Hepatocyte (in vitro differentiated cells): Measurements from ENCODE around the gene NME9. TPM values are rescaled to one million over a fixed set of nuclear protein-coding genes. Genes with fewer than 3 reads are reported as not detected.

Source experiments
- DNase-seq: peaks from one replicate; pipeline ENCODE4 v3.0.0-alpha.2; 2016; ENCODE audit warnings: low spot score
- H2AFZ ChIP-seq: fragments of 200-600 bp; sonication (generic); 2 replicates; pipeline ENCODE4 v1.6.0; 2016; ENCODE audit warnings: antibody characterized with exemption, mild to moderate bottlenecking
- H3K27ac ChIP-seq: fragments of 200-600 bp; sonication (generic); 2 replicates; pipeline ENCODE4 v1.5.1; 2016; ENCODE audit warnings: mild to moderate bottlenecking
- H3K27me3 ChIP-seq: fragments of 200-600 bp; sonication (generic); 2 replicates; pipeline ENCODE4 v1.6.1; 2016
- H3K36me3 ChIP-seq: fragments of 200-600 bp; sonication (generic); replicated peaks from 2 replicates; pipeline ENCODE4 v1.5.1; 2016; ENCODE audit warnings: low read depth; ENCODE audit not compliant: insufficient read depth
- H3K4me1 ChIP-seq: fragments of 200-600 bp; sonication (generic); 2 replicates; pipeline ENCODE4 v1.5.1; 2016; ENCODE audit warnings: mild to moderate bottlenecking, moderate library complexity; ENCODE audit not compliant: insufficient read depth
- H3K4me2 ChIP-seq: fragments of 200-600 bp; sonication (generic); 2 replicates; pipeline ENCODE4 v1.6.0; 2016
- H3K4me3 ChIP-seq: fragments of 200-600 bp; sonication (generic); 2 replicates; pipeline ENCODE4 v1.5.1; 2016; ENCODE audit warnings: mild to moderate bottlenecking
- H3K79me2 ChIP-seq: fragments of 200-600 bp; sonication (generic); 2 replicates; pipeline ENCODE4 v1.6.0; 2017; ENCODE audit warnings: mild to moderate bottlenecking
- H3K9me2 ChIP-seq: fragments of 200-600 bp; sonication (generic); replicated peaks from 2 replicates; pipeline ENCODE4 v1.6.0; 2017; ENCODE audit warnings: mild to moderate bottlenecking; ENCODE audit not compliant: insufficient read depth
- H3K9me3 ChIP-seq: fragments of 200-600 bp; sonication (generic); 2 replicates; pipeline ENCODE4 v1.5.1; 2016; ENCODE audit warnings: low read depth, mild to moderate bottlenecking
- H4K20me1 ChIP-seq: fragments of 200-600 bp; sonication (generic); 2 replicates; pipeline ENCODE4 v1.6.0; 2016; ENCODE audit warnings: mild to moderate bottlenecking; ENCODE audit not compliant: insufficient read depth, poor library complexity, severe bottlenecking
- EZH2 ChIP-seq: fragments of 200-600 bp; sonication (generic); IDR thresholded peaks from 2 replicates; pipeline ENCODE4 v1.6.1; 2016; ENCODE audit warnings: antibody characterized with exemption, mild to moderate bottlenecking, borderline replicate concordance
- EZH2phosphoT487 ChIP-seq: fragments of 200-600 bp; sonication (generic); IDR thresholded peaks from one replicate; pipeline ENCODE4 v1.6.1; 2018; ENCODE audit warnings: antibody characterized with exemption, mild to moderate bottlenecking, low read depth, moderate library complexity; ENCODE audit not compliant: unreplicated experiment, severe bottlenecking
- WGBS: methylation state at CpG from one replicate; pipeline ENCODE4 v1.1.6; 2016; ENCODE audit warnings: low lambda C conversion rate; ENCODE audit errors: missing lambda C conversion rate; 5-methylcytosine and 5-hydroxymethylcytosine counted together
- polyA plus RNA-seq: library from polyadenylated mRNA; unstranded; fragments of >200 nt; fragmentation: Nextera tagmentation; extraction: Ambion mirVana; gene quantifications from 2 replicates; pipeline ENCODE4 v1.2.1, GENCODE V29; 2016
- total RNA-seq: library from RNA; depleted of rRNA; stranded (reverse); fragments of >200 nt; gene quantifications from 2 replicates; pipeline ENCODE4 v1.2.3, GENCODE V29; 2014
- TF ChIP-seq, protein P1 (sequence below): fragments of 200-600 bp; sonication (generic); IDR thresholded peaks from 2 replicates; pipeline ENCODE4 v1.5.1; 2016; ENCODE audit warnings: antibody characterized with exemption, mild to moderate bottlenecking; ENCODE audit not compliant: poor library complexity

Gene NME9
- total and polyA plus RNA-seq, 2 experiments from 2014 or later: 1.0 TPM; not detected in 1

DNA sequence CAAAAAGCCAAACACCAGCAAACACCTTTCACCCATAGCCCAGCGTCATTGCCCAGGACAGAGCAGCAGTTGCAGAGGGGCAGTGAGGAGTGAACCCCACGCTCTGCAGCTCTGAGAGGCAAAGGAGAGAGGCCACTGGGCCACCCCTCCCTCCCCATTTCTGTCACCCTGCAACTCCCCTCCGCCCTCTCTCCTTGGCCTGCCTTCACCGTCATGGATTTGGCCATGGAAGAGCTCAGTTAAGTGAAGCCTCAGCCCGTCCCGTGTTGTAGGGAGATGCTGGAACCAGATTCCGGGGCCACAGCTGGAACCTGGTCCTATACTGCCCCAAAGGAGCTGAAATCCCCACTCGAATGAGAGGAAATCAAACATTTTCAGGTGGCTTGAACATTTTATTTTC lies 40.7 kb upstream of the NME9 start:
- no peaks in the 10 kb centered on the region for H3K9me2 ChIP-seq
- H3K9me3 ChIP-seq: no peaks in the 10 kb centered on the region
- H3K36me3 ChIP-seq: no peaks in the 10 kb centered on the region
- DNase-seq: no peak
- no peaks in the 10 kb centered on the region for H3K27me3 ChIP-seq
- TF ChIP-seq EZH2 (no peak), EZH2phosphoT487 (no peak)
- TF ChIP-seq, protein P1, sequence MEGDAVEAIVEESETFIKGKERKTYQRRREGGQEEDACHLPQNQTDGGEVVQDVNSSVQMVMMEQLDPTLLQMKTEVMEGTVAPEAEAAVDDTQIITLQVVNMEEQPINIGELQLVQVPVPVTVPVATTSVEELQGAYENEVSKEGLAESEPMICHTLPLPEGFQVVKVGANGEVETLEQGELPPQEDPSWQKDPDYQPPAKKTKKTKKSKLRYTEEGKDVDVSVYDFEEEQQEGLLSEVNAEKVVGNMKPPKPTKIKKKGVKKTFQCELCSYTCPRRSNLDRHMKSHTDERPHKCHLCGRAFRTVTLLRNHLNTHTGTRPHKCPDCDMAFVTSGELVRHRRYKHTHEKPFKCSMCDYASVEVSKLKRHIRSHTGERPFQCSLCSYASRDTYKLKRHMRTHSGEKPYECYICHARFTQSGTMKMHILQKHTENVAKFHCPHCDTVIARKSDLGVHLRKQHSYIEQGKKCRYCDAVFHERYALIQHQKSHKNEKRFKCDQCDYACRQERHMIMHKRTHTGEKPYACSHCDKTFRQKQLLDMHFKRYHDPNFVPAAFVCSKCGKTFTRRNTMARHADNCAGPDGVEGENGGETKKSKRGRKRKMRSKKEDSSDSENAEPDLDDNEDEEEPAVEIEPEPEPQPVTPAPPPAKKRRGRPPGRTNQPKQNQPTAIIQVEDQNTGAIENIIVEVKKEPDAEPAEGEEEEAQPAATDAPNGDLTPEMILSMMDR: no peak
- H3K27ac ChIP-seq: no peak overlapping the region
- no peaks in the 10 kb centered on the region for H4K20me1 ChIP-seq
- H3K4me2 ChIP-seq: no peak overlapping the region
- no peaks in the 10 kb centered on the region for H3K79me2 ChIP-seq
- H3K4me1 ChIP-seq: no peaks in the 10 kb centered on the region
- no peak overlapping the region for H3K4me3 ChIP-seq
- no peak overlapping the region for H2AFZ ChIP-seq
- WGBS: 92% methylated on average over 8 of the region's 8 CpGs

DNA sequence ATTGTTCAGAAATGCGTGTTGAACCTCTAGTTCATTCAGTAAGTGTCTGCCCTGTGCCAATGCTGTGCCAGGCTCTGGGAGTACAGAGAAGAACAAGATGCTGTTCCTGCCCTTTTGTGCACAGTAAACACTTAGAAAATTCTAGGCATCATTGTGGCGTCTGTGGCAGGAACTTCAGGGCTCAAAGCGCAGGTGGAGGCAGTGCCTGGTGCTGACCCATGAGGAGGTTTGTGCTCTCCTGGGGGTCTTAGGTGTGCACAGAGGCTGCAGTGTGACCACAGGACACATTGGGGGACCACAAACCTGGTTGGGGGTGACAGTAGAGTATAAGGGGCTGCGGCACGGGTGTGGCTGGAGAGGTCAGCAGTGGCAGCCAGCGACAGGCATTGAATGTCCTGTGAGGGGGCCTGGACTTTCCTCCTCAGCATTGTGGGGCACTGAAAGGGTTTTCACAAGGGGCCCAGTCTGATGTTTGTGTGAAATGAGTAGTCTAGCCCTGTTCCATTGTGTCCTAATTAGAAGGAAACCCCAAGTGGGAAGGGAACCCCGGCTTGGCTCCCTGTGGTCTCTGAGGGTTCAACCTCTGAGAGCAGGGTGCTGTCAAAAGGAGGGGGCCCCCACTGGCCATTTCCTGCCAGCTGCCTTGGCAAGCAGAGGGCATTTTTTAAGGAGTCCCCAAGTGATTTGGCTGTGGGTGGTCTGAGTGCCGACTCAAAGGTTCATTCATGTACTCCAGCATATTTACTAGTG lies 39.7 kb upstream of the NME9 start:
- H3K4me3 ChIP-seq: no peak overlapping the region
- no peak overlapping the region for H2AFZ ChIP-seq
- TF ChIP-seq, protein P1: no peak
- TF ChIP-seq EZH2 (no peak), EZH2phosphoT487 (no peak)
- H3K79me2 ChIP-seq: no peaks in the 10 kb centered on the region
- no peaks in the 10 kb centered on the region for H3K36me3 ChIP-seq
- H3K4me2 ChIP-seq: no peak overlapping the region
- WGBS: 90% methylated on average over 8 of the region's 8 CpGs
- DNase-seq: no peak
- no peaks in the 10 kb centered on the region for H3K9me3 ChIP-seq
- H3K4me1 ChIP-seq: no peaks in the 10 kb centered on the region
- H4K20me1 ChIP-seq: no peaks in the 10 kb centered on the region
- H3K9me2 ChIP-seq: no peaks in the 10 kb centered on the region
- no peak overlapping the region for H3K27ac ChIP-seq
- H3K27me3 ChIP-seq: no peaks in the 10 kb centered on the region

DNA sequence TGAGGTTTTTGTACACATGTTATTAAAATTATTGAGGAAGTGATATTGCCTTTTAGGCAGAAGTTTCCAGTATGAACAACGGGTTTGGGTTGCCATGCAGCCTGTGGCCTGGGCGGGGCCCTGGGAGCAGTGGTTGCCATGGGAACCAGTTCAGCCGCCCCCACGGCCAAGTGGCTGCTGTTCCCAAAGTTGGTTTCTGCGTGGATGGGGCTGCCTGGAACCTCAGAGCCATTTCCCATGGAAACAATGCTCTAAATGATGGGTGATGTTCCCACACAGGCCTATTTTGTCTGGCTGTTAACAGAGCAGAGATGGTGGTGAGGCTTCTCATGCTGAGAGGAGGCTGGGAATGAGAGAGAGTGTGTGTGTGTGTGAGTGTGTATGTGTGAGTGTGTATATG lies 38.3 kb upstream of the NME9 start:
- H3K4me3 ChIP-seq: no peak overlapping the region
- DNase-seq: no peak
- H3K4me2 ChIP-seq: no peak overlapping the region
- no peaks in the 10 kb centered on the region for H4K20me1 ChIP-seq
- H3K27ac ChIP-seq: no peak overlapping the region
- no peaks in the 10 kb centered on the region for H3K9me2 ChIP-seq
- no peak overlapping the region for H2AFZ ChIP-seq
- H3K4me1 ChIP-seq: no peaks in the 10 kb centered on the region
- WGBS: 73% methylated on average over 5 of the region's 5 CpGs
- H3K79me2 ChIP-seq: no peaks in the 10 kb centered on the region
- no peaks in the 10 kb centered on the region for H3K27me3 ChIP-seq
- no peaks in the 10 kb centered on the region for H3K9me3 ChIP-seq
- TF ChIP-seq EZH2phosphoT487 (no peak), EZH2 (no peak)
- TF ChIP-seq, protein P1: no peak
- no peaks in the 10 kb centered on the region for H3K36me3 ChIP-seq
